GM19328 (cell line): Measurements from ENCODE around the gene GPR39.

Source experiments
- ATAC-seq: cut with Tn5 transposase; IDR thresholded peaks from one replicate; pipeline ENCODE4 v1.9.1; 2021; ENCODE audit warnings: mild to moderate bottlenecking, moderate library complexity; ENCODE audit not compliant: unreplicated experiment

The GPR39 gene

GRCh38 chr2:132412021-132412420 lies 4.6 kb upstream of the GPR39 start:
- ATAC-seq = no peak

GRCh38 chr2:132414081-132414480 lies 2.5 kb upstream of the GPR39 start:
- no peak for ATAC-seq

GRCh38 chr2:132415256-132415914 lies 1.2 kb upstream of the GPR39 start:
- no peak for ATAC-seq

- ATAC-seq = no peak
These were observed 486 bp upstream of the GPR39 start for GRCh38 chr2:132415915-132416722.

- no peak for ATAC-seq
These were observed 928 bp downstream of the GPR39 start for GRCh38 chr2:132417430-132418035.

DNA sequence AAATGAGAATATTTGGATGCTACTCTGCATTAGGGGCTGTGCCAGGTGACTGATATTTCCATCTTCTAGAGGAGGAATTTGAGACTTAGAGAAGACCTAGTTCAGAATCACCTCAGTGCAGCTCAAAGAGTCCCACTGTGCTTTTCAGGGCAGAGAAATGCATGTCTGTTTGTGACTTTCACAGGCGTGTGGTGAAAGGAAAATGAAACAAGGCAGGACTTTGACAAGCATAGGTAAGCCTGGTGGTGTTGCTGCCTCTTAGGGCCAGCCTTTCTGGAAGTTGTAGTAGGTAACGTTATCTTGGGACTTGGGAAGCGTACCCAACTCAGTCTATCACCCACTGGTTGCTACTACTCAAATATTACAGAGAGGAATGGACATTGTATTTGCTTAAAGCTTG lies 2.6 kb downstream of the GPR39 start:
- no peak for ATAC-seq

DNA sequence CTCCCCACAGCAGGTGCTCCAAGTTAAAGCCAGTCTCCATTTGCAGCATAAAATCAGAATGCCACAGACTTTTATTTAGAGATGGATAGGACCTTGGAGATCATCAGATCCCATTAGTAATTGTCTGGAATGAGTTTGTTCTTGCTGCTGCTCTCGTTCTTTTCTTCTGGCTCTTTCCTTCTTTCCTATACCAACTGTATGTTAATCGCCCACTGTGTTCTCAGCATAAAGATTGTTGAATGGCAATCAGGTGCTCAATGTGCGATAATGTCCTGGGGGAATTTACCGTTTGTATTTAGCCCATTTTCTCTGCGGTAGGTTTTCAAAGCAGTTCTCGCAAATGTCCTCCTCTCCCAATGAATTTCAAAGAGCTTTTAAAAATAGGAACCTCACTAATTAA lies 3.3 kb downstream of the GPR39 start:
- no peak for ATAC-seq

GRCh38 chr2:132420816-132421805 lies 4.5 kb downstream of the GPR39 start:
- no peak for ATAC-seq

GRCh38 chr2:132422736-132423135 lies 6.1 kb downstream of the GPR39 start:
- ATAC-seq = no peak

DNA sequence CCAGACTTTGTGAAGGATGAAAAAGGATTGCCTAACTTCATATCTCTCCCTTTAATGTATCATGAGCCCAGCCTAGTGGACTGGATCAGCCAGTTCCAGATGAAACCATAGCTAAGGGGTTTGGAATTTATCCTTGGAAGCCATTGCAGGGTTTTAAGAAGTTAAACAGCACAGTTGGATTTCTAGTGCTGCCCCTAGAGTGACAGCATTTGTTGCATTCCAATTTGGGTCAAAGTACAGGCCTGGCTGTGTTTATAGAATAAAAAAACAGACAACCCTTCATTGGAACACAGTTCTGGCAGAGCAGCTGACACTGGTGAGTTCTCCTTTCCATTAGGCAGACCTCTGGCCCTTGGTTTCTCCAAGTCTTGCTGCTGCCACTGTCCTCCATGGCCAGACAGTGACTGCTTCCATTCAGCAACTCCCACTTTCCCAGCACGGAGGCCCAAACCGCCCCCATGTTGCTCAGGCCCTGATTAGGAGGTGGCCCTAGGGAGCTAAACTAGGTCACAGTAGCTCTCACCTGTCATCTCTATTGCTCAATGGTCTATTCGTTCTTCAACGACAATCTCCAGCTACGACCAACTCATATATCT lies 8.0 kb downstream of the GPR39 start:
- no peak for ATAC-seq

DNA sequence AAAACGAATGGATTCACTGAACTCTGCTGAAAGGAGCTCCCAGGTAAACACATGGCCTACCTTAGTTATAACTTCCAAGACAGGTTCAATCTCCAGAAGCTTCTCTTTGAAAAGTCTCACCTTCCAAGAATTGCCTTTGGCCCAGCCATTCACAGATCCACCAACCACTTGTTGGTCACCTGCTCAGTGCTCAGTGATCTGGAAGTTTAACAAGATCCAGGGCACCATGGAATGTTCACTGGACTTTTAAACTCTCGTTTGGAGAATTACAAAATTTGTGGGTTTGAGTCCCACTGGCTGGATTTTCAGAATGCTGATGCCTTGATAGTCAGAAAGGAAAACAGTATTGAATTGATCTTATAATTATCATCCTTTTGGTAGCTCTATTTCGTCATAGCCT lies 9.4 kb downstream of the GPR39 start:
- no peak for ATAC-seq

GRCh38 chr2:132426656-132427055 lies 10.1 kb downstream of the GPR39 start:
- ATAC-seq = no peak

GRCh38 chr2:132429351-132429750 lies 12.7 kb downstream of the GPR39 start:
- ATAC-seq = no peak

DNA sequence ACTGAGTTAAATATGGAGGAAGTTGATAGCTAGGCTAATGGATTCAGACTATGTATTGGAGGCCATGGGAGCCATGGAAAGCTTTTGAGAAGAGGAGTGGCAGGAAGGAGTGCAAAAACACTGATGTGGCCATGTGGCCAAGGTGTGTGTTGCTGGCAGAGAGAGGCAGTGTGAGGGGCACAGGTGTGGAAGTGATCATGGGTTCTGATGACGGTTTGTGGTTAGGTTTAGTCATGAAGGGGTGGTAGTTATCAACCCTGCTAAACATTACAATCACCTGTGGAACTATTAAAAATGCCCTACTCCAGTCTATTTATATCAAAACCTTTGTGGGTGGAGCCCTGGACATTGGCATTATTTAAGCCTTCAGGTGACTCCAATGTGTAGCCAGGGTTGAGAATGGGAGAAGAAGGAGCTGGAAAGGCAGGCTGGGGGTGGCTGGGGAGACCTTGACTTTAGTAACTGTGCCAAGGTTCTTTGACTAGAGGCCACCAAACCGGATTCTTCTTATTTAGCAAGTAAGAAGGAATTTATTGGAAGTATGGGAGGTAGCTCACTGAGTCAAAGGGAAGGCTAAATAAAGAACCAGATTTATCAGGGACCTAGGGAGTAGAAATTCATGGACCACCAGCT lies 13.5 kb downstream of the GPR39 start:
- no peak for ATAC-seq

GRCh38 chr2:132430895-132431294 lies 14.3 kb downstream of the GPR39 start:
- ATAC-seq = no peak

- no peak for ATAC-seq
These were observed 21.5 kb downstream of the GPR39 start for GRCh38 chr2:132437852-132438669.

GRCh38 chr2:132438691-132439090 lies 22.1 kb downstream of the GPR39 start:
- no peak for ATAC-seq

DNA sequence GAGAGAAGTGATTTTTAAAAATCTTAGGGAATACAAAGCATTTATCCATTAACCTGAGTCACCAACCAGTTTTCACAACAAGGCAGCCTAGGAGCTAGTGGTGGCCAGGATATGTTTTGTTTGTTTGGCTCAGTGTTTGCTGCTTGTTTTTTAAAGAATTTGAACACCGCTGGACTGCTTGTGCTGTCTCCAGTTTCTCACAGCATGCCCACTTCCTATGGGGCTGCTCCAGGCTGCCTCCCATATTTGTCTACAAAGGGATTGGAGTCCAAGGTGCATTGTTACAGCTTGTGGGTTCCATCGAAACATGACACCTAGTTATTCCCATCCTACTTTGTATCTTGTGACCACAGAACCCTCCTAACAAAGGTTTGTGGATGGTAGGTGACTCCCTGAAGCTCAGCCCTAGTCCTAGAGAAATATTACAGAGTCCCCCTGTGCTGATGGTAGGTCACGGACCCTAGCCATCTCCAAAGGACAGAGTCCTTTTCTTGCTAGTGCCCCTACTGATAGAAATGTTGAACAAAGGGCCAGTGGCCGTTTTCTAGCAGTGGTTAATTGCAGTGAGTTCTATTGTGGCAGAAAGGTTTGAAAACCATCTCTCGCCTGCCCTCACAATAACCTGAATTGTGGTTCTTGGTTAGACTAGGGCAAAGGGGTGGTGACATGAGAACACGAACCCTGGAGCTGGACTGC lies 23.2 kb downstream of the GPR39 start:
- no peak for ATAC-seq

DNA sequence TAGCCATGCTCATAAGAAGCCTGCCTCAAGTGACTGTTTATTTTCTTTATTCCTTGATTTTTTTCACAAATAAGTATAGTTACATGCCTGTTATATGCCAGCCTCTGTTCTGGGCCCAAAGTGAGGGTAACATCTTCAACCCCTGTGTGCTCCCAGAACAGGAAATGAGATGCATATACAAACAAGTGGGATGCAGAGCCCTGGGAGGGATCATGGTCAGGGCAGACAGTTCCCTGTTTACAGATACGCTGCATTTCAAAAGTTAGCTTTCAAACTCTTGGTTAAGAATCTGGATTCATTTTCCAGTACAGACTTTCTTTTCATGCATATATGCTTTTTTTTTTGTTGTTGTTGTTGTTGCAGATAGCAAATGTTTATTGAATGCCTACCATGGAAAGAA lies 24.4 kb downstream of the GPR39 start:
- ATAC-seq = no peak
